Measurements from ENCODE around the gene ERG.

GRCh38 chr21:38436341-38436740, 61.9 kb downstream of the ERG start:
- TF ChIP-seq CTCF (IDR thresholded peaks at IDR 0.05; ENCODE audit: low read depth, low read length, missing input control) (no peak), HNF4G (IDR thresholded peaks at IDR 0.05) (no peak)
